Stimulated activated CD8-positive, alpha-beta memory T cell treated with anti-CD3 and anti-CD28 coated beads, Interleukin-4, amount 100 ng/mL, for 1 hour (primary cell): ENCODE measurements around the gene PGR.
"Not testable (repeated sequence)": the region's sequence is repeated elsewhere in the genome, so short reads cannot be mapped to it uniquely, and the experiment has no call there.

Experiments
- DNase-seq, 2 donors: peaks; one replicate each; pipeline ENCODE4 v3.0.0-alpha.2; 2020; ENCODE audit warnings: low read depth in 2 of 2, low spot score in 1 of 2

PGR gene

GRCh38 chr11:101082813-101083212 lies 46.8 kb downstream of the PGR start:
- no peak for DNase-seq

DNA sequence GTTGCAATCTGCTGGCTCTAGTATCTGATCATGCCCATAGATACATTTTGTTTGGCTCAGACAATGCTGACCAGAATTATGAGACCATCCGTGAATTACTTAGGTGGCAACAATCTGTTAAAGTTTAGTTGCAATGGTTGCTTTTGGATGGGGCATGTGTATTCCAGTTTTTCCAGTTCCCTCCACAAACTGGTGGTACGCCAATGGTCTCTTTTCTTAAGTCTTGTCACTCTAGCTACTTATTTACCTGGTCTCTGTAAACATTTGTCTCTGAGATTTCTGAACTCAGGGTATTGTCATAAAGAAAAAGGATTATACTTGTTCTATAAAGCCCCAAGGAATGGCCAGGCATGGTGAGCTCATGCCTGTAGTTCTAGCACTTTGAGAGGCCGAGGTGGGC lies 65.9 kb downstream of the PGR start:
- no peak for DNase-seq

- DNase-seq, result no peak
Measured at GRCh38 chr11:101061606-101062005, 68.0 kb downstream of the PGR start.

DNA sequence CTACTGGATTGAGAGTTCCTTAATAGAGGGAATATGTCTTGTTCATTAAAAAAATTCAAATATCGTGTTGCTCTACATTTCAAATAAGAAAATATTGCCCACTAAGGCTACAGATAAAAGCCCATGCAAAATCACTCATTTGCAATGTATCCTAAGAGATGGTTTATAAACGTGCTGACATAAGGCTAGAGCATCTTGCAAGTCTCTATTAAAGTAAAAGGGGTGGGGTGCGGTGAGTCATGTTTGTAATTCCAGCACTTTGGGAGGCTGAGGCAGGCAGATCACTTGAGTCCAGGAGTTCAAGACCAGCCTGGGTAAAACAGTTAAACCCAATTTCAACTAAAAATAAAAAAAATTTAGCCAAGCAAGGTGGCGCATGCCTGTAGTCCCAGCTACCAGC lies 70.3 kb downstream of the PGR start:
- no peak for DNase-seq

DNA sequence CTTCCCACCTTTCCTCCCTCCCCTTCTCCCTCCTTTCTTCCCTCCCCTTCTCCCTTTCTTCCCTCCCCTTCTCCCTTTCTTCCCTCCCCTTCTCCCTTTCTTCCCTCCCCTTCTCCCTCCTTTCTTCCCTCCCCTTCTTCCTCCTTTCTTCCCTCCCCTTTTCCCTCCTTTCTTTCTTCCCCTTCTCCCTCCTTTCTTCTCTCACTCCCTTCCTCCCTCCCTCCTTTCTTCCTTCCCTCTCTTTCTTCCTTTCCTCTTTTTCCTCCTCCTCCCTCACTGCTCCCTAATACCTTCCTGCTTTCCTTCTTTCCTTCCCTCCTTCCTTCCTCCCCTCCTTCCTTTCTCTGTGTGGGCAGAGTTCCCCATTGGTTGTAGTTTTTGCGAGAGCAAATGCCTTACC lies 76.1 kb downstream of the PGR start:
- no peak for DNase-seq

DNA sequence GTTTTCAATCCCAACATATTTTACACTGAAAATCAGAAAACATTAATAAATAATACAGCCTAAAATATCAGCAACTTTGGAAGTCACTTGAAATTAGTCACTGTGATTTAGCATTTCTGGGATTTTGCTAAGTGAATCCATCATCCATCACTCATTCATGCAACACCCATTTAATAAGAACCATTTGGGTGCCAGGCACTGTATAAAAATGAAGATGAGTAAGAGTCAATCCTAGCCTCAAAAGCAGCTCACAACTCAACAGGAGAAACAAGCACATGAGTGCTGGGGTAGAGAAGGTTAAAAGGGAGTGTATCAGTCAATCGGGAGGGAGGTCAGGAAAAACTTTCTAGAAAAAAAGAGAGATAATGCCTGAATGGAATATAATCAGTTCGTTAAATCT lies 77.9 kb downstream of the PGR start:
- DNase-seq, result no peak

GRCh38 chr11:101049813-101050212 lies 79.8 kb downstream of the PGR start:
- DNase-seq, result no peak

GRCh38 chr11:101049123-101049522 lies 80.5 kb downstream of the PGR start:
- DNase-seq, result no peak

GRCh38 chr11:101048479-101048878 lies 81.1 kb downstream of the PGR start:
- DNase-seq, result no peak

DNA sequence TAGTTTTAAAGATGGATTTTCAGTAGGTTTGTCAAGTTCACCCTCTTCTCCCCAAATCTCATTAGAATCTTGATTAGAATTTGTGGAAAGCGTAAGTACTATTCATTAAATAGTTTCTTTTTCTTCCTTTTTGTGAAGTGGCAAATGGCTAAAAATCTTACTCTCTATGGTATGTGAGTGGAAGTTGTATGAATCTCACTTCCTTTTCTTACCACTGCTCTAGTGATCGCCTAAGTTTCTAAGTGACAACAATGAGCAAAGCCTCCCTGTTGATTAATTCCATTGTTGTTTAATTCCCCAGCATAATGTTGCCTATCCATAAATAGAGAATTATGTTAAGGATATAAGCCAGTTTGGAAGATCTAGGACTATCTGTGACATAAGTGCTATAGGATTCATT lies 82.7 kb downstream of the PGR start:
- DNase-seq, result no peak

GRCh38 chr11:101045415-101045814 lies 84.2 kb downstream of the PGR start:
- DNase-seq, result no peak

DNA sequence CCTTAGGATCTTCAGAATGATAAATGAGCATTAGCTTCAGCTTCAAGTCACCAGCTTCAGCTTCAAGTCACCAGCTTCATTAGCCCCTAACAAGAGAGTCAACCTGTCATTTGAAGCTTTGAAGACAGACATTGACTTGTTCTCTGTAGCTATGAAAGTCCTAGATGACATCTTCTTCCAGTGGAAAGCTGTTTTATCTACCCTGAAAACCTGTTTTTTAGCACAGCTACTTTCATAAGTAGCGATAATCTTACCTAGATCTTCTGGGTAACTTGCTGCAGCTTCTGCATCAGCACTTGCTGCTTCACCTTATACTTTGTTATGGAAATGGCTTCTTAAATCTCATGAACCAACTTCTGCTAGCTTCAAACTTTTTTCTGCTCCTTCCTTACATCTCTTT lies 85.7 kb downstream of the PGR start:
- DNase-seq, result no peak

GRCh38 chr11:101035872-101036271 lies 93.7 kb downstream of the PGR start:
- no peak for DNase-seq

GRCh38 chr11:101034076-101034475 lies 95.5 kb downstream of the PGR start:
- no peak for DNase-seq

DNA sequence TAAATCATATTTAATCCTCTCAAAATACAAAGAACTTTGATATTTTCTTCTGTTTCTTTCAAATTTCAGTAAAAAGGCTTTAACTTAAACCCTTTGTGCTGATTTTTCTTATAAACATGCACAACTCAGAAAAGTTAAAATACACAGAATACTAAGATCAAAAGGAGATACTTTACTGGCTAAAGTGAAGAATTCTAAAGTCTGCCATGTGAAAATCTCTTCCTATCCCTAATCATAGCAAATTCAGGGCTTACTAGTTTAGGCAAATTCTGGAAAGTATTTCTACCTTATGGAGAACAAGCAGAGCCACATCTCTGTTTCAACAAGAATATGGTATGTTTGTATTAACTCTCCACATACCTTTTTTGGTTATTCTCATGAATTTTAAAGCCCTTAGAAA lies 96.6 kb downstream of the PGR start:
- no peak for DNase-seq

DNA sequence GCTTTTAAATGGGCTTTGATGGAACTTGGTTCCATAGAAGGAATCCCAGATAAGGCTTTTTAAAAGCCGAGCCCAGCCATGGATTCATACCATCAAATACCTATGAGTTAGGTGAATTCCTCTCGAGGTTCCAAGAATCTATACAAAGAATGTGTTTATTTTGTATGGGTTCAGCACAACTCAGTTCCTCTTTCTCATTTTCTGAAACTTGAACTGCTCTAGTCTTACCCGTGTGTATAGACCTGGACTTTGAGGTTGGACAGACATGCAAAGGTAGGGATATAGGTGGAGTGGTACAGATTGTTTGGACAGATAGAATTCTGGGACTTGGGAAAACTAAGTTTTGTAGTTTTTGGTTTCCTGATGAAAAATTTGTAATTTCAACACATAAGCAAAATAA lies 97.9 kb downstream of the PGR start:
- DNase-seq, result no peak

GRCh38 chr11:101030692-101031091 lies 98.9 kb downstream of the PGR start:
- DNase-seq, result no peak

DNA sequence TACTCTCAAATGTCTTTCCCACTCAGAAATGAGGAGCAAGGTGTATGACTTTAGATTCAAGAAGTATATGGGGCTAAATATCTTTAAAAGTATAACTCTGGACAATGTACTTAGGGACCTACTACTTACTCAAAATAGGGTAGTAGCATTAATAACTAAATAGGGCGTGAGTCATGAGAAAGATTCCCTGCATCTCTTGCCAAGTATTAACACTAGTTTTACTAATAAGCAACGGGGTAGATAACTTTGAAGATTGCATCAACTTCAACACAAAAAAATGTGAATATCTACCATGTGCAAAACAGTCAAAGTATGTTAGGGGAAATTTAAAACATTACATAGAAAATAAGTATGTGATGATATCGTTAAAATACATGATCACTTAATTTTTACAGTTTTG lies 99.6 kb downstream of the PGR start:
- DNase-seq, result no peak

DNA sequence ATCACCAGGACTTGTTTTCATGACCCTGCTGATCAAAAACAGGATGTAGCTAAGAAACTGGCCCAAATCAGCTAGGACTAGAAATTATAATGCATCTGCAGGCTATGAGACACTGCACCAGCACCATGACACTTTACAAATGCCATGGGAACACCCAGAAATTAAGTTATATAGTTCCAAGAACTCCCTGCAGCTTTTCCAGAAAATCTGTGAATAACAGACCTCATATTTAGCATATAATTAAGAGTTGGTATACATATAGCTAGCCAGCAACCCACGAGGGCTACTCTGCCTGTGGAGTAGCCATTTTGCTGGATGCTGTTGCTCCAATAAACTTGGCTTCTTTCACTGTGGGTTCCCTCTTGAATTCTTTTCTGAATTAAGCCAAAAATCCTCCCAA lies 101.0 kb downstream of the PGR start:
- DNase-seq, result no peak

DNA sequence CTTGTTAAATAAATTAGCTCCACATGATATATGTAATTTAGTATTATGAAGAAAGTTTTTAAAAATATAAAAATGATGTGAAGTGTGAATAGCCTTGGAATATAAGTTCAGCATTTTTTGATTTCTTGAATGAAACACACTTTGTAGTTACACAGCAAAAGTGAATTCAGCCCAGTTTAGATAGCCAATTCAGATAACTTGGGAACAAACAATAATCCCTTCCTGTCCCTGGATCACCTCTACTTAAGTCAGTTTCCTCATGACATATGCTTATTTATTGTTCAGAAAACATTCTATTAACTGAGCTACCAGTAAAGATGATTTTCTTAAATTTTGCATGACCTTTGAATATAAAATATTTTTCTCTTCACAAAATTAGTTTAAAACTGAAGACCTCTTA lies 107.4 kb downstream of the PGR start:
- DNase-seq, result no peak

GRCh38 chr11:101019870-101020269 lies 109.7 kb downstream of the PGR start:
- DNase-seq, result no peak

DNA sequence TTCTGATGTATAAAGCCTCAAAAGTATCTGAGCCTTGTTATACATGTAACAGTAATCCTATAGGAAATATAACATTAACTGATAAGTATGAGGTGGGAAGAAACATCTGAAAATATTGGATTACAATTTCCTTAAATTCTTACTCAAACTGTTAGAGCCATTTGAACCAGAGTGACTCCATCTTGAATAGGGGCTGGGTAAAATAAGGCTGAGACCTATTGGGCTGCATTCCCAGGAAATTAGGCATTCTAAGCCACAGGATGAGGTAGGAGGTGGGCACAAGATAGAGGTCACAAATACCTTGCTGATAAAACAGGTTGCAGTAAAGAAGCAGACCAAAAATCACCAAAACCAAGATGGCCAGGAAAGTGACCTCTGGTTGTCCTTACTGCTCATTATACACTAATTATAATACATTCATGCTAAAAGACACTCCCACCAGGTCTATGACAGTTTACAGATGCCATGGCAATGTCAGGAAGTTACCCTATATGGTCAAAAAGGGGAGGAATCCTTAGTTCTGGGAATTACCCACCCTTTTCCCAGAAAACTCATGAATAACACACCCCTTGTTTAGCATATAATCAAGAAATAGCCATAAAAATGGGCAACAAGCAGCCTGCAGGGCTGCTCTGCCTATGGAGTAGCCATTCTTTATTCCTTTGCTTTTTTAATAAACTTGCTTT lies 114.9 kb downstream of the PGR start:
- DNase-seq, result no peak

- DNase-seq, result not testable (repeated sequence)
Measured at GRCh38 chr11:101013702-101014101, 115.9 kb downstream of the PGR start.

DNA sequence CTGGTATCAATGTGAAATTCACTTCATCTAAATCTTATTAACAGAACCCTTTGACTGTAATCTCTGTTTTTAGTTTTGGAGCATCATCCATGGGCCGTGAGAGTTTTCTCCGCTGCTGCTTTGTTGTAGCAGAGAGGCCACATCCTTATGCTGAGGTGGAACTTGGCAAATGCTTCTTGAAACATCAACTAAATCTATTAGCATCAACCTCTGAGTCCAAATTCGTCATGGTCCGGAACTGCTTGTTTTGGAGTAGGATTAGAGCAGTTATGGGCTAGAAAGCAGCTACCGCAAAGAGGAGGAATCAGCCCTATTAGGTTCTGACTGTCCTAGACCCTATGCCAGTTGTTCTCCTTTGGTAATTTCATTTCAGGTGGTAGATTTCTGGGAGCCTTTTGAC lies 117.7 kb downstream of the PGR start:
- no peak for DNase-seq
